ENCODE results near the gene TOP1. TPM values are rescaled to one million over a fixed set of nuclear protein-coding genes. Genes with fewer than 3 reads are reported as not detected.

The TOP1 gene
- total RNA-seq, 3 donors from 2014 or later (not counting 1 experiment from before 2014, with no cell fraction given) = 32.2 to 36.3 (median 36.3) TPM

DNA sequence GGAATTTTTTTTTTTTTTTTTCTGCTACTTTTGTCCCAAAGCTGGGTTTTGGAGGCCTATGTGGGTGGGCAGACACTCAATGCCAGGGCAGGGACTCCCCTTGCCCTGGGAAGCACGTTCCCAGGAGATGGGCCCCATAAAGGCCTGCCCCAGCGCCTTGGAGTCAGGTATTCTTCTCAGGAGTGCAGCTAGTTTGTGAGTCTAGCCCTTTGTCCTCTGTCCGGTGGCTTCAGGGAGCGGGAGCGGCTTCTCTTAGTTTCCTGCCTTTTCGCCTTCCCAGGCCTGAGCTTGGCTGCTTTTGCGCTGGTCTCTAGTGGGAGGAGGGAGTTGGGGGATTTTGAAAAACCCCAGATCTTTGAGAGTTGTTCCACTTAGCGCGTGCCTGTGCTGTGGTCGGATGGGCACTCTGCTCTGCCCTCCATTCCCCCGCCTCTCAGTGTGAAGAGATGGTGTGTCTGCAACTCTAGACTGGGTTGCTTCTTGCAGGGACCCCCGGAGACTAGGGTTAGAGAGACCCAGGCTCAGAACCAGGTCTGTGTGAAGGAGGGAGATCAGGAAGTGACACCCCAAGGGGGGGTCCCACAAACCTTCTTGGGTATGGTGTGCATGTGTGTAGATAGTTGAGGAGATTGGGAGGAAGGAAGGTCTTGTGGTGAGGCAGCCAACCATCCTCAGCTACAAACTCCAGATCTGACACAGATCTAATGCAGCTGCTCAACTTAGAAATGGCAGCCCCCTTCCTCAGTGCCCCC, 110.0 kb downstream of the TOP1 start:
- DNase-seq (peak; percentile 39 to 77), ATAC-seq (peak; percentile 27 to 45 (median 38))
- Histone ChIP-seq H3K4me3 (ENCODE audit: low read length) (peak overlapping the region; percentile 54), H3K36me3 (ENCODE audit: control insufficient read depth, insufficient read depth, low read length) (no peaks in the 10 kb centered on the region), H3K27ac (ENCODE audit: low read length) (peak overlapping the region; percentile 68), H3K4me1 (ENCODE audit: control insufficient read depth, insufficient read depth, low read length) (peaks cover 77% of the 10 kb centered on the region), H3K27me3 (ENCODE audit: control insufficient read depth, insufficient read depth, low read length) (no peaks in the 10 kb centered on the region), H3K9me3 (ENCODE audit: control insufficient read depth, insufficient read depth, low read length) (no peaks in the 10 kb centered on the region)
- Mint-ChIP-seq H3K27me3 (ENCODE audit: low read depth in 2 of 2) (no peaks in the 10 kb centered on the region), H3K36me3 (no peaks in the 10 kb centered on the region), H3K4me1 (peaks cover 73 to 77% of the 10 kb centered on the region in 2 donors), H3K4me3 (peak overlapping the region; percentile 91), H3K9me3 (no peaks in the 10 kb centered on the region), H3K27ac (peak overlapping the region; percentile 93 to 94)
- TF ChIP-seq, protein P1, sequence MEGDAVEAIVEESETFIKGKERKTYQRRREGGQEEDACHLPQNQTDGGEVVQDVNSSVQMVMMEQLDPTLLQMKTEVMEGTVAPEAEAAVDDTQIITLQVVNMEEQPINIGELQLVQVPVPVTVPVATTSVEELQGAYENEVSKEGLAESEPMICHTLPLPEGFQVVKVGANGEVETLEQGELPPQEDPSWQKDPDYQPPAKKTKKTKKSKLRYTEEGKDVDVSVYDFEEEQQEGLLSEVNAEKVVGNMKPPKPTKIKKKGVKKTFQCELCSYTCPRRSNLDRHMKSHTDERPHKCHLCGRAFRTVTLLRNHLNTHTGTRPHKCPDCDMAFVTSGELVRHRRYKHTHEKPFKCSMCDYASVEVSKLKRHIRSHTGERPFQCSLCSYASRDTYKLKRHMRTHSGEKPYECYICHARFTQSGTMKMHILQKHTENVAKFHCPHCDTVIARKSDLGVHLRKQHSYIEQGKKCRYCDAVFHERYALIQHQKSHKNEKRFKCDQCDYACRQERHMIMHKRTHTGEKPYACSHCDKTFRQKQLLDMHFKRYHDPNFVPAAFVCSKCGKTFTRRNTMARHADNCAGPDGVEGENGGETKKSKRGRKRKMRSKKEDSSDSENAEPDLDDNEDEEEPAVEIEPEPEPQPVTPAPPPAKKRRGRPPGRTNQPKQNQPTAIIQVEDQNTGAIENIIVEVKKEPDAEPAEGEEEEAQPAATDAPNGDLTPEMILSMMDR (IDR thresholded peaks at IDR 0.05) = no peak
- WGBS (ENCODE audit: insufficient coverage) = 19% methylated on average over 12 of the region's 12 CpGs
- intact Hi-C loops (cut with micrococcal nuclease) = loop anchor here (5.0 kb wide), 1 partner anchor 179 kb away; the partner anchor contains the start of gene ZHX3

- no peaks in the 10 kb centered on the region for H3K9me3 Mint-ChIP-seq
- 71% methylated on average over 3 of the region's 5 CpGs for WGBS (ENCODE audit: insufficient coverage)
Observed at GRCh38 chr20:41139227-41140093, 110.8 kb downstream of the TOP1 start.

GRCh38 chr20:41140226-41141133, 111.9 kb downstream of the TOP1 start:
- Histone ChIP-seq H3K9me3 (ENCODE audit: control insufficient read depth, insufficient read depth, low read length) (no peaks in the 10 kb centered on the region), H3K4me1 (ENCODE audit: control insufficient read depth, insufficient read depth, low read length) (peaks cover 88% of the 10 kb centered on the region), H3K36me3 (ENCODE audit: control insufficient read depth, insufficient read depth, low read length) (no peaks in the 10 kb centered on the region), H3K27me3 (ENCODE audit: control insufficient read depth, insufficient read depth, low read length) (no peaks in the 10 kb centered on the region), H3K4me3 (ENCODE audit: low read length) (no peak overlapping the region), H3K27ac (ENCODE audit: low read length) (peak overlapping the region; percentile 39)
- no peaks in the 10 kb centered on the region for H3K27me3 Mint-ChIP-seq (ENCODE audit: low read depth in 2 of 2)
- TF ChIP-seq, protein P1 (IDR thresholded peaks at IDR 0.05) = no peak
- intact Hi-C loops (cut with micrococcal nuclease) = no loop called here
- 74% methylated on average over 10 of the region's 10 CpGs for WGBS (ENCODE audit: insufficient coverage)
- H3K36me3 Mint-ChIP-seq = no peaks in the 10 kb centered on the region
- peak overlapping the region; percentile 93 to 94 for H3K27ac Mint-ChIP-seq
- H3K4me1 Mint-ChIP-seq = peaks cover 87 to 89% of the 10 kb centered on the region in 2 donors
- no peaks in the 10 kb centered on the region for H3K9me3 Mint-ChIP-seq
- ATAC-seq (no peak), DNase-seq (no peak)
- peak overlapping the region; percentile 91 for H3K4me3 Mint-ChIP-seq

More at GRCh38 chr20:41139227-41140093, 110.8 kb downstream of the TOP1 start:
- H3K36me3 ChIP-seq (ENCODE audit: control insufficient read depth, insufficient read depth, low read length) = no peaks in the 10 kb centered on the region
- peak overlapping the region; percentile 93 to 94 for H3K27ac Mint-ChIP-seq
- no peaks in the 10 kb centered on the region for H3K9me3 ChIP-seq (ENCODE audit: control insufficient read depth, insufficient read depth, low read length)
- H3K36me3 Mint-ChIP-seq = no peaks in the 10 kb centered on the region
- ATAC-seq = no peak
- no peaks in the 10 kb centered on the region for H3K27me3 ChIP-seq (ENCODE audit: control insufficient read depth, insufficient read depth, low read length)
- peaks cover 85% of the 10 kb centered on the region for H3K4me1 ChIP-seq (ENCODE audit: control insufficient read depth, insufficient read depth, low read length)
- peaks cover 81 to 85% of the 10 kb centered on the region in 2 donors for H3K4me1 Mint-ChIP-seq
- peak overlapping the region; percentile 54 for H3K4me3 ChIP-seq (ENCODE audit: low read length)
- peak overlapping the region; percentile 68 for H3K27ac ChIP-seq (ENCODE audit: low read length)
- DNase-seq = peak in 1 of 2 donors; percentile 33
- intact Hi-C loops (cut with micrococcal nuclease) = loop anchor here (5.0 kb wide), 1 partner anchor 178 kb away; the partner anchor contains the start of gene ZHX3
- H3K4me3 Mint-ChIP-seq = peak overlapping the region; percentile 91
- TF ChIP-seq, protein P1 (IDR thresholded peaks at IDR 0.05) = no peak
- H3K27me3 Mint-ChIP-seq (ENCODE audit: low read depth in 2 of 2) = no peaks in the 10 kb centered on the region
